AG09319 (cell line): ENCODE data around the gene MYO7B.

Experiments used
- DNase-seq: peaks from one replicate; pipeline ENCODE4 v3.0.0-alpha.2; 2010; ENCODE audit warnings: low read depth; ENCODE audit errors: extremely low read depth
- CTCF ChIP-seq: IDR thresholded peaks from 2 replicates; pipeline ENCODE4 v1.5.1; 2011; ENCODE audit warnings: low read depth, mild to moderate bottlenecking, inconsistent platforms, low read length, moderate library complexity

Gene MYO7B

GRCh38 chr2:127608061-127609030, 72.9 kb downstream of the MYO7B start:
- DNase-seq, result no peak
- TF ChIP-seq CTCF, result no peak

GRCh38 chr2:127609031-127609751, 73.7 kb downstream of the MYO7B start:
- no peak for DNase-seq
- TF ChIP-seq CTCF, result no peak

GRCh38 chr2:127609818-127610217, 74.3 kb downstream of the MYO7B start:
- no peak for TF ChIP-seq CTCF
- DNase-seq, result no peak

- no peak for DNase-seq
- TF ChIP-seq CTCF, result no peak
Measured at GRCh38 chr2:127610561-127610960, 75.1 kb downstream of the MYO7B start.

- no peak for TF ChIP-seq CTCF
- DNase-seq, result no peak
Measured at GRCh38 chr2:127611076-127611925, 75.8 kb downstream of the MYO7B start.

- DNase-seq, result no peak
Measured at GRCh38 chr2:127612111-127612822, 76.8 kb downstream of the MYO7B start.

More at GRCh38 chr2:127612111-127612822, 76.8 kb downstream of the MYO7B start:
- TF ChIP-seq CTCF, result no peak
